Panc1 (cell line): ENCODE data around the gene CASP6. TPM values are rescaled to one million over a fixed set of nuclear protein-coding genes. Genes with fewer than 3 reads are reported as not detected.

ENCODE experiments used
- ATAC-seq: fragments of 200-7000 bp; cut with Tn5 transposase; 2 replicates; pipeline ENCODE4 v1.9.1; 2020; ENCODE audit warnings: mild to moderate bottlenecking, moderate library complexity
- BruUV-seq: library from RNA; stranded (reverse); fragments of 400-500 nt; replicated peaks from 2 replicates; lab custom pipeline; 2021; lab: Mats Ljungman, UMichigan
- CTCF ChIA-PET: fragments of 300-600 bp; sonication (Branson Sonifier 250); formaldehyde crosslinking; loops from one replicate; lab custom pipeline; 2022; ENCODE audit warnings: antibody characterized with exemption; lab: Charles Lee
- POLR2A ChIA-PET: fragments of 300-600 bp; sonication (Branson Sonifier 250); formaldehyde crosslinking; loops from one replicate; lab custom pipeline; 2022; ENCODE audit warnings: antibody characterized with exemption; lab: Charles Lee
- DNase-seq: peaks from one replicate; pipeline ENCODE4 v3.0.0-alpha.2; 2010; ENCODE audit warnings: low read depth, low spot score
- H3K27ac ChIP-seq: 2 replicates; pipeline ENCODE4 v1.5.1; 2011; ENCODE audit warnings: mild to moderate bottlenecking, low read length, inconsistent platforms
- H3K27me3 ChIP-seq: fragments of 200-500 bp; sonication (Bioruptor generic); 2 replicates; pipeline ENCODE4 v1.6.0; 2014; ENCODE audit warnings: low read length, inconsistent platforms; ENCODE audit not compliant: control insufficient read depth, insufficient read depth
- H3K36me3 ChIP-seq: fragments of 200-500 bp; sonication (Bioruptor generic); 2 replicates; pipeline ENCODE4 v1.5.1; 2014; ENCODE audit warnings: inconsistent platforms, mild to moderate bottlenecking, low read length, moderate library complexity; ENCODE audit not compliant: control insufficient read depth, insufficient read depth
- H3K4me1 ChIP-seq: 2 replicates; pipeline ENCODE4 v1.5.1; 2011; ENCODE audit warnings: inconsistent platforms, mild to moderate bottlenecking, low read length, moderate library complexity; ENCODE audit not compliant: control insufficient read depth, insufficient read depth
- H3K4me3 ChIP-seq, 2 experiments: 2 replicates each; pipeline ENCODE4 v1.5.1; 2011 to 2012; ENCODE audit warnings: low read depth in 2 of 2, low read length in 2 of 2, mild to moderate bottlenecking in 2 of 2, inconsistent platforms in 1 of 2, moderate library complexity in 1 of 2
- H3K9me3 ChIP-seq: fragments of 200-500 bp; sonication (Bioruptor generic); 2 replicates; pipeline ENCODE4 v1.5.1; 2014; ENCODE audit warnings: low read depth, mild to moderate bottlenecking, inconsistent platforms, low read length, moderate library complexity; ENCODE audit not compliant: control insufficient read depth, insufficient read depth
- POLR2AphosphoS5 ChIP-seq: IDR thresholded peaks from 2 replicates; pipeline ENCODE4 v1.6.1; 2012; ENCODE audit warnings: mild to moderate bottlenecking, low read depth, low read length, moderate library complexity
- SIN3A ChIP-seq: IDR thresholded peaks from 2 replicates; pipeline ENCODE4 v1.6.1; 2012; ENCODE audit warnings: low read depth, mild to moderate bottlenecking, low read length, moderate library complexity, borderline replicate concordance; ENCODE audit not compliant: insufficient read depth
- TCF7L2 ChIP-seq: IDR thresholded peaks from 2 replicates; pipeline ENCODE4 v1.6.1; 2011; ENCODE audit warnings: mild to moderate bottlenecking, low read depth, low read length, inconsistent platforms
- in situ Hi-C: cut with HindIII; loops from 2 replicates; pipeline ENCODE4 v1.10.0; 2016; ENCODE audit warnings: low sequenced_read_pairs, low pct_unique_long_range_greater_than_20kb
- intact Hi-C: fragments of 100-400 bp; cut with micrococcal nuclease; formaldehyde crosslinking; loops from one replicate; pipeline ENCODE4 v1.10.0; 2022; ENCODE audit not compliant: unreplicated experiment
- total RNA-seq: library from RNA; stranded (reverse); gene quantifications from one replicate; pipeline ENCODE4 v1.2.1, GENCODE V29; 2021; ENCODE audit not compliant: unreplicated experiment
- TF ChIP-seq, protein P1 (sequence below), 2 experiments: IDR thresholded peaks; 2 replicates each; pipeline ENCODE4 v1.6.1; 2011 to 2012; ENCODE audit warnings: low read depth in 2 of 2, control low read depth in 1 of 2, low read length in 1 of 2, mild to moderate bottlenecking in 1 of 2, moderate library complexity in 1 of 2; ENCODE audit not compliant: insufficient read depth in 1 of 2
- TF ChIP-seq, protein P2 (sequence below): fragments of 450-650 bp; IDR thresholded peaks from 2 replicates; pipeline ENCODE4 v1.5.1; 2017; ENCODE audit warnings: mild to moderate bottlenecking

CASP6 gene
- total RNA-seq, 1 experiment from 2014 or later = 15.2 TPM

DNA sequence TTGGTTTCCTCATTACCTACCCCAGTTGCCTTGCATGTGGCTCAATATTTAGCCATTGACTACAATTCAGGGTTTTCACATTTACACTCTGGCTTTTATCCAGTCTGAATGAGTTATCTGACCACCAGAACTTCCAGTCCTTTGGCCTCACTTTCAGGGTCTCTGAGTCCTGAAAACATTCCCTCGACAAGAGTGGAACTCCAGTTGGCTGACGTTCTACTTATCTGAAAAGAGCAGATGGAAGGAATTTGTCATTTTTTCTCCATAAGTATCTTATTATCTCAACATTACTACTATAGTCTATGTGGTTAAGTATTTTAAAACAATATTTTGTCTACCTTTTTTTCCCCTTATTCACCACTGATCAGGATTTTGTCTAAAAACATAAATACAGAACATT, 5.2 kb upstream of the CASP6 start:
- DNase-seq = no peak
- Histone ChIP-seq H3K9me3 (no peaks in the 10 kb centered on the region), H3K4me1 (peaks cover 4% of the 10 kb centered on the region; the same call in 1 of the 2 replicates), H3K4me3 (no peak overlapping the region), H3K27me3 (no peaks in the 10 kb centered on the region), H3K27ac (no peak overlapping the region), H3K36me3 (no peaks in the 10 kb centered on the region; the same call in 1 of the 2 replicates)
- intact Hi-C loops = loop anchor here (10.0 kb wide), 1 partner anchor 144 kb away; the partner anchor contains the start of gene MCUB
- POLR2A ChIA-PET = no interaction called here
- in situ Hi-C loops = no loop called here
- ATAC-seq = no peak
- TF ChIP-seq POLR2AphosphoS5 (no peak), SIN3A (no peak), TCF7L2 (no peak)
- TF ChIP-seq, protein P1, sequence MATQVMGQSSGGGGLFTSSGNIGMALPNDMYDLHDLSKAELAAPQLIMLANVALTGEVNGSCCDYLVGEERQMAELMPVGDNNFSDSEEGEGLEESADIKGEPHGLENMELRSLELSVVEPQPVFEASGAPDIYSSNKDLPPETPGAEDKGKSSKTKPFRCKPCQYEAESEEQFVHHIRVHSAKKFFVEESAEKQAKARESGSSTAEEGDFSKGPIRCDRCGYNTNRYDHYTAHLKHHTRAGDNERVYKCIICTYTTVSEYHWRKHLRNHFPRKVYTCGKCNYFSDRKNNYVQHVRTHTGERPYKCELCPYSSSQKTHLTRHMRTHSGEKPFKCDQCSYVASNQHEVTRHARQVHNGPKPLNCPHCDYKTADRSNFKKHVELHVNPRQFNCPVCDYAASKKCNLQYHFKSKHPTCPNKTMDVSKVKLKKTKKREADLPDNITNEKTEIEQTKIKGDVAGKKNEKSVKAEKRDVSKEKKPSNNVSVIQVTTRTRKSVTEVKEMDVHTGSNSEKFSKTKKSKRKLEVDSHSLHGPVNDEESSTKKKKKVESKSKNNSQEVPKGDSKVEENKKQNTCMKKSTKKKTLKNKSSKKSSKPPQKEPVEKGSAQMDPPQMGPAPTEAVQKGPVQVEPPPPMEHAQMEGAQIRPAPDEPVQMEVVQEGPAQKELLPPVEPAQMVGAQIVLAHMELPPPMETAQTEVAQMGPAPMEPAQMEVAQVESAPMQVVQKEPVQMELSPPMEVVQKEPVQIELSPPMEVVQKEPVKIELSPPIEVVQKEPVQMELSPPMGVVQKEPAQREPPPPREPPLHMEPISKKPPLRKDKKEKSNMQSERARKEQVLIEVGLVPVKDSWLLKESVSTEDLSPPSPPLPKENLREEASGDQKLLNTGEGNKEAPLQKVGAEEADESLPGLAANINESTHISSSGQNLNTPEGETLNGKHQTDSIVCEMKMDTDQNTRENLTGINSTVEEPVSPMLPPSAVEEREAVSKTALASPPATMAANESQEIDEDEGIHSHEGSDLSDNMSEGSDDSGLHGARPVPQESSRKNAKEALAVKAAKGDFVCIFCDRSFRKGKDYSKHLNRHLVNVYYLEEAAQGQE (IDR thresholded peaks at IDR 0.05; ENCODE audit: insufficient read depth in 1 of 2, low read depth in 2 of 2, low read length in 1 of 2) = no peak
- TF ChIP-seq, protein P2, sequence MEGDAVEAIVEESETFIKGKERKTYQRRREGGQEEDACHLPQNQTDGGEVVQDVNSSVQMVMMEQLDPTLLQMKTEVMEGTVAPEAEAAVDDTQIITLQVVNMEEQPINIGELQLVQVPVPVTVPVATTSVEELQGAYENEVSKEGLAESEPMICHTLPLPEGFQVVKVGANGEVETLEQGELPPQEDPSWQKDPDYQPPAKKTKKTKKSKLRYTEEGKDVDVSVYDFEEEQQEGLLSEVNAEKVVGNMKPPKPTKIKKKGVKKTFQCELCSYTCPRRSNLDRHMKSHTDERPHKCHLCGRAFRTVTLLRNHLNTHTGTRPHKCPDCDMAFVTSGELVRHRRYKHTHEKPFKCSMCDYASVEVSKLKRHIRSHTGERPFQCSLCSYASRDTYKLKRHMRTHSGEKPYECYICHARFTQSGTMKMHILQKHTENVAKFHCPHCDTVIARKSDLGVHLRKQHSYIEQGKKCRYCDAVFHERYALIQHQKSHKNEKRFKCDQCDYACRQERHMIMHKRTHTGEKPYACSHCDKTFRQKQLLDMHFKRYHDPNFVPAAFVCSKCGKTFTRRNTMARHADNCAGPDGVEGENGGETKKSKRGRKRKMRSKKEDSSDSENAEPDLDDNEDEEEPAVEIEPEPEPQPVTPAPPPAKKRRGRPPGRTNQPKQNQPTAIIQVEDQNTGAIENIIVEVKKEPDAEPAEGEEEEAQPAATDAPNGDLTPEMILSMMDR = no peak
- CTCF ChIA-PET = no interaction called here
- BruUV-seq = no TSS peak

DNA sequence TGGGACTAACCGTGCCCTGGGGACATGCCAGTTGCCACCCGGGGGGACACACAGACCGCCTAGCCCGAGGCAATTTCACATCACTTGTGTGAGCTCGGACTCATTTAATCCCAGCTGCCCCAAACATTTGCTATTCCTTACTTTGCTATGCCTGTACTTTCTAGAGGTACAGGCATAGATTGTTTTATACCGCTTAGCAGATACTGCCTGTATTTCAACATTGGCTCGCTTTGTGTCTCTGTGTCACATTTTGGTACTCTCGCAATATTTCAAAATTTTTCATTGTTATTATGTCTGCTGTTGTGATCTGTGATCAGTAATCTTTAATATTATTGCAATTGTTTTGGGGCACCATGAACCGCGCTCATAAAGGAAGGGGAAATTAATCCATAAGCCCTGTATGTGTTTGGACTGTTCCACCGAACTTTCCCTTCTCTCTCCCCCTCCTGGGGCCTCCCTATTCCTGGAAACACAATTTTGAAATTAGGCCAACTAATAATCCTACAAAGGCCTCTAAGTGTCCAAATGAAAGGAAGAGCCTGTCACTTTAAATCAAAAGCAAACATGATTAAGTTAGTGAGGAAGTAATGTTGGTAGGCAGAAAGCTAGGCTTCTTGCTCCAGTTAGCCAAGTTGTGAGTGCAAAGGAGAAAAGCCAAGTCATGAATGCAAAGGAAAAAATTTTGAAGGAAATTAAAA, 568 bp upstream of the CASP6 start:
- Histone ChIP-seq H3K36me3 (no peaks in the 10 kb centered on the region), H3K27me3 (no peaks in the 10 kb centered on the region), H3K4me3 (peak overlapping the region; percentile 67 to 76), H3K9me3 (no peaks in the 10 kb centered on the region), H3K4me1 (peaks cover 13% of the 10 kb centered on the region), H3K27ac (peak overlapping the region; percentile 70)
- ChIA-PET POLR2A (no interaction called here), CTCF (no interaction called here)
- ATAC-seq = no peak; the same call in 1 of the 2 replicates
- DNase-seq = no peak
- in situ Hi-C loops = no loop called here
- TF ChIP-seq TCF7L2 (no peak), POLR2AphosphoS5 (no peak), SIN3A (no peak)
- TF ChIP-seq, protein P2 = no peak
- TF ChIP-seq, protein P1 (IDR thresholded peaks at IDR 0.05; ENCODE audit: insufficient read depth in 1 of 2, low read depth in 2 of 2, low read length in 1 of 2) = no peak
- intact Hi-C loops = loop anchor here (5.0 to 10.0 kb wide), 2 partner anchors 98 to 139 kb away; partner anchors contain the start of genes CFI and MCUB
- no TSS peak for BruUV-seq
